HG02610 (cell line): ENCODE results near the gene PLA2G7.

Experiments used
- ATAC-seq: cut with Tn5 transposase; IDR thresholded peaks from one replicate; pipeline ENCODE4 v1.9.1; 2021; ENCODE audit warnings: mild to moderate bottlenecking, moderate library complexity; ENCODE audit not compliant: unreplicated experiment

Gene PLA2G7

GRCh38 chr6:46690141-46690755, 44.9 kb downstream of the PLA2G7 start:
- no peak for ATAC-seq

GRCh38 chr6:46689657-46690056, 45.5 kb downstream of the PLA2G7 start:
- no peak for ATAC-seq

- no peak for ATAC-seq
These were observed 46.2 kb downstream of the PLA2G7 start for GRCh38 chr6:46688966-46689335.

GRCh38 chr6:46688117-46688965, 46.8 kb downstream of the PLA2G7 start:
- no peak for ATAC-seq

- ATAC-seq, result no peak
These were observed 47.5 kb downstream of the PLA2G7 start, which contains the start of gene TDRD6 for GRCh38 chr6:46687619-46688097. Gene TDRD6 (plus strand): TSS chr6:46687885. CDS start chr6:46688129, 244 bp downstream.

- no peak for ATAC-seq
These were observed 50.4 kb downstream of the PLA2G7 start for GRCh38 chr6:46684771-46685170.

- no peak for ATAC-seq
These were observed 57.9 kb downstream of the PLA2G7 start for GRCh38 chr6:46677314-46677654.

- ATAC-seq, result no peak
These were observed 58.4 kb downstream of the PLA2G7 start for GRCh38 chr6:46676604-46677313.

GRCh38 chr6:46674410-46674809, 60.8 kb downstream of the PLA2G7 start:
- ATAC-seq, result no peak

GRCh38 chr6:46667377-46667776, 67.8 kb downstream of the PLA2G7 start:
- no peak for ATAC-seq

GRCh38 chr6:46661483-46661882, 73.7 kb downstream of the PLA2G7 start:
- no peak for ATAC-seq

- no peak for ATAC-seq
These were observed 77.5 kb downstream of the PLA2G7 start for GRCh38 chr6:46657642-46658041.

- no peak for ATAC-seq
These were observed 79.4 kb downstream of the PLA2G7 start for GRCh38 chr6:46655803-46656202.
